NT2/D1 (cell line): Measurements from ENCODE around the gene PRR9.

ENCODE experiments used
- DNase-seq: peaks from one replicate; pipeline ENCODE4 v3.0.0-alpha.2; 2011; ENCODE audit warnings: low read depth, low spot score
- H3K27me3 ChIP-seq: 2 replicates; pipeline ENCODE4 v1.6.0; 2011; ENCODE audit warnings: mild to moderate bottlenecking; ENCODE audit not compliant: insufficient read length, insufficient read depth
- H3K36me3 ChIP-seq: 2 replicates; pipeline ENCODE4 v1.6.1; 2011; ENCODE audit warnings: mild to moderate bottlenecking, low read length, mixed read lengths; ENCODE audit not compliant: insufficient read depth, insufficient read length
- H3K4me1 ChIP-seq: 2 replicates; pipeline ENCODE4 v1.5.1; 2011; ENCODE audit not compliant: insufficient read depth, insufficient read length
- H3K4me3 ChIP-seq: 2 replicates; pipeline ENCODE4 v1.5.1; 2011; ENCODE audit warnings: low read depth; ENCODE audit not compliant: insufficient read length
- H3K9ac ChIP-seq: 2 replicates; pipeline ENCODE4 v1.6.0; 2011; ENCODE audit warnings: low read depth; ENCODE audit not compliant: insufficient read length
- H3K9me3 ChIP-seq: 2 replicates; pipeline ENCODE4 v1.5.1; 2011; ENCODE audit warnings: mild to moderate bottlenecking, low read length; ENCODE audit not compliant: insufficient read depth
- SUZ12 ChIP-seq: IDR thresholded peaks from 2 replicates; pipeline ENCODE4 v1.6.1; 2011; ENCODE audit not compliant: insufficient read length, insufficient read depth; ENCODE audit errors: extremely low read depth
- YY1 ChIP-seq: IDR thresholded peaks from 2 replicates; pipeline ENCODE4 v1.6.1; 2011; ENCODE audit not compliant: insufficient read length, insufficient read depth
- ZNF274 ChIP-seq: IDR thresholded peaks from 2 replicates; pipeline ENCODE4 v1.6.1; 2011; ENCODE audit warnings: mild to moderate bottlenecking, low read depth, low read length

PRR9 gene

GRCh38 chr1:153194331-153195050 is 22.9 kb upstream of the PRR9 start:
- no peak for DNase-seq
- Histone ChIP-seq H3K9me3 (no peaks in the 10 kb centered on the region), H3K4me1 (no peaks in the 10 kb centered on the region), H3K4me3 (no peak overlapping the region), H3K9ac (no peak overlapping the region), H3K36me3 (no peaks in the 10 kb centered on the region), H3K27me3 (no peaks in the 10 kb centered on the region)
- no peak for TF ChIP-seq SUZ12
- TF ChIP-seq ZNF274 = no peak
- no peak for TF ChIP-seq YY1

GRCh38 chr1:153195216-153195615 is 22.2 kb upstream of the PRR9 start:
- TF ChIP-seq ZNF274 (no peak), YY1 (no peak), SUZ12 (no peak)
- Histone ChIP-seq H3K9ac (no peak overlapping the region), H3K4me3 (no peak overlapping the region), H3K4me1 (no peaks in the 10 kb centered on the region), H3K36me3 (no peaks in the 10 kb centered on the region), H3K9me3 (no peaks in the 10 kb centered on the region), H3K27me3 (no peaks in the 10 kb centered on the region)
- DNase-seq = no peak

- no peak for DNase-seq
- no peaks in the 10 kb centered on the region for H3K27me3 ChIP-seq
- H3K9ac ChIP-seq = no peak overlapping the region
- TF ChIP-seq YY1 (no peak), ZNF274 (no peak), SUZ12 (no peak)
- H3K4me1 ChIP-seq = peaks cover 7% of the 10 kb centered on the region
- H3K36me3 ChIP-seq = no peaks in the 10 kb centered on the region
- H3K4me3 ChIP-seq = no peak overlapping the region
- no peaks in the 10 kb centered on the region for H3K9me3 ChIP-seq
Observed at GRCh38 chr1:153202006-153202405, 15.4 kb upstream of the PRR9 start.

GRCh38 chr1:153203130-153203529 is 14.3 kb upstream of the PRR9 start, which contains the start of gene LELP1:
LELP1 (plus strand) TSS chr1:153203430; CDS start chr1:153204708, 1,278 bp downstream.
- Histone ChIP-seq H3K9me3 (no peaks in the 10 kb centered on the region), H3K4me1 (peaks cover 7% of the 10 kb centered on the region), H3K36me3 (no peaks in the 10 kb centered on the region), H3K9ac (no peak within 1 kb of the TSS), H3K4me3 (no peak within 1 kb of the TSS), H3K27me3 (no peaks in the 10 kb centered on the region)
- no peak for DNase-seq
- TF ChIP-seq YY1 (no peak), ZNF274 (no peak), SUZ12 (no peak)

- Histone ChIP-seq H3K27me3 (peaks cover 4% of the 10 kb centered on the region), H3K9me3 (no peaks in the 10 kb centered on the region), H3K36me3 (no peaks in the 10 kb centered on the region), H3K4me3 (no peak overlapping the region), H3K4me1 (peaks cover 7% of the 10 kb centered on the region), H3K9ac (no peak overlapping the region)
- no peak for DNase-seq
- TF ChIP-seq SUZ12 = no peak
- TF ChIP-seq YY1 = no peak
- TF ChIP-seq ZNF274 = no peak
Observed at GRCh38 chr1:153206631-153207030, 10.8 kb upstream of the PRR9 start.

- Histone ChIP-seq H3K36me3 (no peaks in the 10 kb centered on the region), H3K9me3 (no peaks in the 10 kb centered on the region), H3K9ac (no peak overlapping the region), H3K27me3 (peaks cover 4% of the 10 kb centered on the region), H3K4me1 (no peaks in the 10 kb centered on the region), H3K4me3 (no peak overlapping the region)
- no peak for DNase-seq
- no peak for TF ChIP-seq SUZ12
- no peak for TF ChIP-seq YY1
- no peak for TF ChIP-seq ZNF274
Observed at GRCh38 chr1:153210206-153210605, 7.2 kb upstream of the PRR9 start.

DNA sequence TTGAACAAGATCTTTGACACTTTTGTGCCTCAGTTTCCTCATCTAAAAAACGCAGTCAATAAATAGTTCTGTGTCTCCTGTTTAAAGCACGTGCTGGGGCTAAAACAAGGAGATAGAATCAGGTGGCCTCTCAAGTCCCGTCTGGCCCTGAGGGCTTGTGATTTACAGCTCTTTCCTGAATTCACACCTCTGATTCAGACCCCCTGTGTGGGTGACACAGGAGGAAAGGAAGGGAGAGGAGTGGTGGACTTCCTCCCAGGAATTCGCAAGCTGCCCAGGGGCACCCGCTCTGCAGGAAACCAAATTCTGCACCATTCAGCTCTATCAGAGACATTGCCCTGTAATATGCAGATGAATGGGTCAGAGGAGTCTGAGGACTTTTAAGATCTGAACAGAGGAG is 5.2 kb upstream of the PRR9 start:
- Histone ChIP-seq H3K9me3 (no peaks in the 10 kb centered on the region), H3K4me3 (no peak overlapping the region), H3K4me1 (no peaks in the 10 kb centered on the region), H3K27me3 (peaks cover 4% of the 10 kb centered on the region), H3K36me3 (no peaks in the 10 kb centered on the region), H3K9ac (no peak overlapping the region)
- TF ChIP-seq ZNF274 (no peak), SUZ12 (no peak), YY1 (no peak)
- DNase-seq = no peak

- H3K9ac ChIP-seq = no peak overlapping the region
- no peaks in the 10 kb centered on the region for H3K36me3 ChIP-seq
- no peak for TF ChIP-seq ZNF274
- no peak for TF ChIP-seq YY1
- TF ChIP-seq SUZ12 = no peak
- H3K27me3 ChIP-seq = peaks cover 4% of the 10 kb centered on the region
- H3K9me3 ChIP-seq = no peaks in the 10 kb centered on the region
- no peak for DNase-seq
- H3K4me3 ChIP-seq = no peak overlapping the region
- no peaks in the 10 kb centered on the region for H3K4me1 ChIP-seq
Observed at GRCh38 chr1:153213519-153213918, 3.9 kb upstream of the PRR9 start.
